Stimulated activated CD8-positive, alpha-beta memory T cell treated with anti-CD3 and anti-CD28 coated beads, Interleukin-4, amount 100 ng/mL, for 1 hour (primary cell): Measurements from ENCODE around the gene SLC16A12.

ENCODE experiments used
- DNase-seq, 2 donors: peaks; one replicate each; pipeline ENCODE4 v3.0.0-alpha.2; 2020; ENCODE audit warnings: low read depth in 2 of 2, low spot score in 1 of 2

Gene SLC16A12, protein sequence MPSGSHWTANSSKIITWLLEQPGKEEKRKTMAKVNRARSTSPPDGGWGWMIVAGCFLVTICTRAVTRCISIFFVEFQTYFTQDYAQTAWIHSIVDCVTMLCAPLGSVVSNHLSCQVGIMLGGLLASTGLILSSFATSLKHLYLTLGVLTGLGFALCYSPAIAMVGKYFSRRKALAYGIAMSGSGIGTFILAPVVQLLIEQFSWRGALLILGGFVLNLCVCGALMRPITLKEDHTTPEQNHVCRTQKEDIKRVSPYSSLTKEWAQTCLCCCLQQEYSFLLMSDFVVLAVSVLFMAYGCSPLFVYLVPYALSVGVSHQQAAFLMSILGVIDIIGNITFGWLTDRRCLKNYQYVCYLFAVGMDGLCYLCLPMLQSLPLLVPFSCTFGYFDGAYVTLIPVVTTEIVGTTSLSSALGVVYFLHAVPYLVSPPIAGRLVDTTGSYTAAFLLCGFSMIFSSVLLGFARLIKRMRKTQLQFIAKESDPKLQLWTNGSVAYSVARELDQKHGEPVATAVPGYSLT

GRCh38 chr10:89535171-89536012 is at the start of gene SLC16A12:
Gene SLC16A12, minus strand, starts transcription at chr10:89535594. Its CDS starts 73,016 bp downstream, at chr10:89462578.
- no peak for DNase-seq

DNA sequence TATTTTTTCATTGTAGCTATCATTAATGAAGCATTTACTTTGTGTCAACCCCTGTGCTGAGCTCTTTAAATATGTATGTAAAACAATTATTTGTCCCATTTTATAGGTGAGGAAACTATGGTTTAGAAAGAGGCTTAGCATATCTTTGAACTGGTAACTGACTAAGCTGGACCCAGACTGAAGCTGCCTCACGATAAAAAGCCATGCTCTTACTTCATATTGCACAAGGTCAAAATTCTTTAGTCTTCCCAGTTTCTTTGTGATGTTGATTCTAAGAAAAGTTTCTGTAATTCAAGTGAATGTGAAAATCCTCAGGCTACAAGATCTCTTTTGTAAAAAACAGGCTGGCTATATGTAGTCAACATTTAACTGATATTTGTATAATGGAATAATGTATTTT is 46.6 kb upstream of the SLC16A12 start:
- DNase-seq: no peak

DNA sequence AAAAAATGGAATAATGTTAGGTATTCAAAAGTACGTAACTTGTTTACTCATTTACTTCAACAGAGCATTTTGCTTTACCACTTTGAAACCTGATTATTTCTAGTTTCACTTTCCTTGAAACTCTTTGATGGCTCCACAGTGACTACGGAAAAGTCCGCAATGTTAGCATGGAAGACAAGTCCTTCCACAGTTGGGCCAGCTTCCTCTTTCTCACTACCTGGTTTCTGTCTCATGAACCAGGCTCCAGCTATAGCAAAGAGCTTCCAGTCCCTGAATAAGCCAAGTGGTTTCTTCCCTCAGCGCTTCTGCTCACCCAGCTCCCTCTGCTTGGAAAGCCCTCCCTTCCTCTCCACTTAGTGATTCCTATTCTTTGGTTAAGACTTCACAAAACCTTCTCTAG is 44.8 kb upstream of the SLC16A12 start:
- no peak for DNase-seq

GRCh38 chr10:89576696-89577095 is 41.3 kb upstream of the SLC16A12 start:
- no peak for DNase-seq

GRCh38 chr10:89576022-89576421 is 40.6 kb upstream of the SLC16A12 start:
- DNase-seq: no peak

DNA sequence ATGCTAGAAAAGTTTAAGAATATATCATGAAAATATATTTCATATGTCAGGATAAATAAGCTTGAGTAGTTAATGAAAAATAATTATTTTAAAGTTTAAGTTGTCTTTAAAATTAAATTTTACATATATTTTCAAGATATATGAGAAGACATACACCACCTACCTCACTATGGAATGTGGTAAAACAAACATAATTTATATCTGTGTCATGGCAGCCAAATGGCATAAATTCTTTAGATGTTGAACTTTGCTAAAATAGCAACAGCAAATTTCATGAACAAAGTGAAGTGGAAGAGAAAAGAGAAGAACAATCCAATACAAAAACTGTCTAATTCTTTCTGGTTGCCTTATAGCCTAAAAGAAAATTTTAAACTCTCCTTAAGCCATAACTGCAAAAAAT is 39.6 kb upstream of the SLC16A12 start:
- DNase-seq: no peak

GRCh38 chr10:89574368-89574767 is 39.0 kb upstream of the SLC16A12 start:
- no peak for DNase-seq

GRCh38 chr10:89567576-89568245 is 32.3 kb upstream of the SLC16A12 start:
- no peak for DNase-seq

GRCh38 chr10:89566992-89567391 is 31.6 kb upstream of the SLC16A12 start:
- no peak for DNase-seq

- no peak for DNase-seq
These were observed 30.9 kb upstream of the SLC16A12 start for GRCh38 chr10:89566095-89566950.

GRCh38 chr10:89565180-89565579 is 29.8 kb upstream of the SLC16A12 start:
- no peak for DNase-seq

- no peak for DNase-seq
These were observed 28.6 kb upstream of the SLC16A12 start for GRCh38 chr10:89563861-89564478.

GRCh38 chr10:89563311-89563710 is 27.9 kb upstream of the SLC16A12 start:
- no peak for DNase-seq

DNA sequence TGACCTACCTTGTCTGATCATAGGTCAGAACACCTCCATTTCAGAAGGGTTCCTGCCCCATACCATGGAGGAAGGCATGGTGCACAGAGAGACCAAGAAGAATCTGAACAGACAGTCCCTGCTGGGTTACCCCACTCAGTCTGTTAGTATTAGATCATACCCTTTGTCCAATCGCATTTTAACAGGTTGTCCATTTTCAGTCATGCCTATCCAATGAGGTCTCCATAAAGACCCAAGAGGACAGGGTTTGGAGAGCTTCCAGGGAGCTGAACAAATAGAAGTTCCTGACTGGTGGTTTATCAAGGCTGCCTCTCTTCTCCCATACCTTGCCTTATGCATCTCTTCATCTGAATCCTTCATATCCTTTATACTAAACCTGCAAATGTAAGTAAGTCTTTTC is 21.2 kb upstream of the SLC16A12 start:
- DNase-seq: no peak

DNA sequence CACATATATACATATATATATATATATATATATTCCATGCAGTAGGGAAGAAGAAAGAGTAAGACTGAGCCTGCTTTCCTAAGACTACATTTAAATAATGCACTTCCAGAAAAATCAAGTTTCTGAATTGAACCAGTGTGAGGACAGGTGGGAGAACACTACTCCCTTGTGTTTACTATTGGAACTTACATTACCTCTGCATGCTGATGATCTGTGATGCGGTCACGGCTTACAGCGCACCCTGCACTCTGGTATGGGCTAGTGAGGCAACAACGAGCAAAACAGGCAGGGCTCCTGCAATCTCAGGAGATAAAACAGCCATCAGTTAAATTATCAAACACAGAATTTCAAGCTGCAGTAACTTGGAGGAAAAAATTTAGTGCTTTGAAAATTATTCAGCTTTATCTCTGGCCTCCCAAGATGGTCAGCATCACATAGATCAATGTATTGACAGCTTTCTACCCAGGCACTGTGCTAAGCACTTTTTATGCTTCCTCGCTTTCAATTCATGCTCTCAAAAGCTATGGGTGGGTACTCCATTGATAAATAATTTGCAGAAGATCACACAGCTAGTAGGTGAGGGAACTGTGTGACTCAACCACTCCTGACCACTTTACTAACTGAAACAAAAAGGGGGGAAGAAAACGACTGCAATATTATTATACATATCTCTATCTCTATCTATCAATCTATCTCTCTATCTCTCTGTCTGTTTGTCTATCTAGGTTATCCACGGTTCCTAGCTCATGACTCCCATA is 20.5 kb upstream of the SLC16A12 start:
- DNase-seq: no peak

DNA sequence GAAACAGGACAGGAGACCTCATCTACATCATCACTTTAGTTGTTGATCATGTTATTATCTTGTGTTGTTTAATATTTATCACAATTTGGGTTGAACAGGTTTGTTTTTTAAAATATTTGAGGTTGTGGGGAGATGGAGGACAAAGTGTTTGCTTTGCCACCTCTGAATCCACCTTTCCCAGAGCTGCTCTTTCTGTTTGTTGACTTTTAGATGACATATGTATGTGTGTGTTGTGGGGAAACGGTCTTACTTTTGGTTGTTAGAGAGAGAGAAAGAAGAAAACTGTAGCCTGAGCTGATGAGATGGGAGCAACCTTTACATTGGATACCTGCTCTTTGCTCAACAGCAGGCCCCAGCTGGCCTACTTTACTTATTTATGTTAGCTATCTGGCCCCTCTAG is 19.0 kb upstream of the SLC16A12 start:
- no peak for DNase-seq

- no peak for DNase-seq
These were observed 17.8 kb upstream of the SLC16A12 start for GRCh38 chr10:89553064-89553734.

DNA sequence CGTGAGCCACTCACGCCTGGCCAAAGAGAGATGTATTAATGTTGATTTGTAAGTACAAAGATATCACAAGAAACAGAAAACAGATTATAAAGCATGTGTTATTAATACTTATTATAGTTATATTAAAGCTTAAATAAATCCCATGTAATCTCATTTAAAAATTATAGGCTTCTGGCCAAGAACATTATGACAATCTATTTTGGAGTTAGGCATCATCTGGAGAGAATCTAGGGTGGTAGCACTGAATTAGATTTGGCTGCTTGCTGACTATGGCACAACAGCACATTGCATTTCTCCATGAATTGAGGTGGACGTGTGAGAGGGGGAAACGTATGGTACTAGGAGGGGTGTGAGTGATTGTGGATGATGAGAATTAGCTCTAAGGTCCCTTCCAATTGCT is 16.8 kb upstream of the SLC16A12 start:
- DNase-seq: no peak

DNA sequence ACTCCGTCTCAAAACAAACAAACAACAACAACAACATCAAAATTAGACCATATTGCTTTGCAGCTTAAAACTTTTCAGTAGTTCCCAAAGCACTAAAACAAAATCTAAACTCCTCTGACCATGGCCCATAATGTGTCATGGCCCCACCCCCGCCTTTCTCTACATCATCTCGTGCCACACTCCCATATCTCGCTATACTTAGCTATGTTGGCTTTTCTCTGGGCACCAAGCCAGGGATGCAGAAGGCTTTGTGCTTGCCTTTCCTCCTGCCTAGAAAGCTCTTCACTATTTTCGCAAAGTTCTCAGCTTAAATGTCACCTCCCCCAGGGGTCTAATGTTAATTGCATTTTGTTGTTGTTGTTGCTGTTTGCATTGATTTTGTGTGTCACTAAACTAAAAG is 15.1 kb upstream of the SLC16A12 start:
- no peak for DNase-seq
